Right atrium auricular region (tissue), 2 donors: ENCODE data around the gene PSMD5. TPM values are rescaled to one million over a fixed set of nuclear protein-coding genes. Genes with fewer than 3 reads are reported as not detected.
A peak's percentile ranks its signal among the peaks of the same experiment; 100 is the strongest.

ENCODE experiments used
- DNase-seq: peaks from one replicate; pipeline ENCODE4 v3.0.0-alpha.2; 2019; ENCODE audit warnings: low spot score
- H3K27ac ChIP-seq, 2 donors: fragments of 200-600 bp; sonication (generic); 1 replicate in 1 of 2; 2 replicates in 1 of 2; pipeline ENCODE4 v1.5.1; 2016 to 2019
- H3K27me3 ChIP-seq, 2 donors: fragments of 200-600 bp; sonication (generic); one replicate each; pipeline versions ENCODE4 v1.5.1 to v1.6.0; 2017 to 2019
- H3K36me3 ChIP-seq: fragments of 200-600 bp; sonication (generic); one replicate; pipeline ENCODE4 v1.5.1; 2016
- H3K4me1 ChIP-seq, 2 donors: fragments of 200-600 bp; sonication (generic); one replicate each; pipeline versions ENCODE4 v1.5.1 to v1.6.0; 2017 to 2019
- H3K4me3 ChIP-seq, 2 donors: fragments of 200-600 bp; sonication (generic); 1 replicate in 1 of 2; 2 replicates in 1 of 2; pipeline ENCODE4 v1.5.1; 2017 to 2019; ENCODE audit warnings: mild to moderate bottlenecking in 1 of 2, moderate library complexity in 1 of 2
- H3K9me3 ChIP-seq, 2 donors: fragments of 200-600 bp; sonication (generic); one replicate each; pipeline ENCODE4 v1.5.1; 2019
- CTCF ChIP-seq, 2 donors: fragments of 200-600 bp; sonication (generic); IDR thresholded peaks; one replicate each; pipeline ENCODE4 v1.5.1; 2019; ENCODE audit warnings: antibody characterized with exemption in 2 of 2
- total RNA-seq, 2 donors: library from RNA; depleted of rRNA; stranded (reverse); fragments of >200 nt; gene quantifications; one replicate each; pipeline ENCODE4 v1.1.0, GENCODE V29; 2016

Gene PSMD5
- total RNA-seq, 2 donors from 2014 or later, result 12.8 to 13.9 TPM

DNA sequence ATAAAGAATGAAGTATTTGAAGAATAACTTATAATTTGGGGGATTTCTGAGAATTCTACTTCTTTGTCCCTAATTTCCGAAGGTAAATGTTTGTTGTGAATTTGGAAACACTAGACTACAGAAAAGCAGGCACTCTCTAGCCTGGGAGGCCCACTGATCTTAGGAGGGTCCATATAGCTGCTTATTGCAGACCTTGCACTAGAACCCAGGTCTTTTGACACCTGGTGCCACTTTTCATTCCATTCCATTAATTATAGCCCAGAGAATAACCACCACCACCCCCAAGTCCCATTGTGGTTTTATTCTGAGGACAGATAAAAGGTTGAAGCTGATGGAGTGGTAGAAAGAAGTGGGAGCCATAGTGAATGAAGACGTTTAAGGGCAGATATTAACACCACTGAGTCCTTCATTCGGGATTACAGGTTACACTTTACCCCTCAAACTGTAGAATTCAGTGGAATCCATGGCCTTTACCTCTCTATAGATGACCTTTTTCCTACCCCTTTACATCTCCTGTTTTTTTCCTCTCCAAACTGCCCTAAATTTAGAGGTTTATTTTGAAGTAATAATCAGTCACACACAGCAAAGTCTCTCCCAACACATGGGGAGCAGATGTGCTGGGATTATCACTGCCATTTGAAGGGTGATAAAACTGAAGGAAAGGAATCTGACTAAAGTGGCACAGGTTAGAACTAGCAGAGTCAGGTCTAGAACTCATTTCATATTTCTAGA is 12.0 kb upstream of the PSMD5 start:
- peaks cover 11% of the 10 kb centered on the region for H3K36me3 ChIP-seq
- H3K4me3 ChIP-seq, result no peak overlapping the region
- H3K9me3 ChIP-seq, result no peaks in the 10 kb centered on the region
- no peak overlapping the region for H3K27ac ChIP-seq
- peak; percentile 18 for DNase-seq
- no peak for TF ChIP-seq CTCF (IDR thresholded peaks at IDR 0.05)
- H3K4me1 ChIP-seq, result no peaks in the 10 kb centered on the region
- H3K27me3 ChIP-seq, result no peaks in the 10 kb centered on the region

GRCh38 chr9:120853198-120853597 is 10.5 kb upstream of the PSMD5 start:
- Histone ChIP-seq H3K27me3 (no peaks in the 10 kb centered on the region), H3K36me3 (peaks cover 7% of the 10 kb centered on the region), H3K4me3 (no peak overlapping the region), H3K4me1 (no peaks in the 10 kb centered on the region), H3K9me3 (no peaks in the 10 kb centered on the region), H3K27ac (no peak overlapping the region)
- no peak for TF ChIP-seq CTCF (IDR thresholded peaks at IDR 0.05)
- no peak for DNase-seq

- no peaks in the 10 kb centered on the region for H3K27me3 ChIP-seq
- no peak for TF ChIP-seq CTCF (IDR thresholded peaks at IDR 0.05)
- H3K4me1 ChIP-seq, result no peaks in the 10 kb centered on the region
- no peaks in the 10 kb centered on the region for H3K36me3 ChIP-seq
- H3K9me3 ChIP-seq, result no peaks in the 10 kb centered on the region
- no peak overlapping the region for H3K27ac ChIP-seq
- H3K4me3 ChIP-seq, result no peak overlapping the region
- DNase-seq, result no peak
These were observed 9.7 kb upstream of the PSMD5 start for GRCh38 chr9:120852240-120853010.

DNA sequence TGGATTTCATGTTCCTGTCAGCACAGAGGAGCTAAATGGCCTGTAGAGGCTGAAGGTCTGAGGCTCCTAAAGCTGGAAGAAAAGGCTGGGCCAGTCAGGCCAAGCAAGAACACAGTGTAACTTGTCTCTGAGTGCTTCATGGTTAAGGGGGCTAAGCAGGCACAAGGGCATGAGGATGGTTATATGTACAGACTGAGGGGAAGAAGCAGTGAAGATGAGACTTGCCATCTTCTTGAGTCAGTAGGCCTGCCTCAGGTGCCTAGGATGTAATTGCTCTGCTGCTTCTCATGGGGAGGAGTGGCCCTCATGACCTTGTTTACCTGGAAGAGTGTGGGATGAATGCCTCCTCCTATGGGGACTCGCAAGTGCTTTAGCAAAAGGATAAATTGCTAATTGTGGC is 8.7 kb upstream of the PSMD5 start:
- no peak for TF ChIP-seq CTCF (IDR thresholded peaks at IDR 0.05)
- H3K36me3 ChIP-seq, result no peaks in the 10 kb centered on the region
- no peak overlapping the region for H3K4me3 ChIP-seq
- no peaks in the 10 kb centered on the region for H3K9me3 ChIP-seq
- H3K27me3 ChIP-seq, result no peaks in the 10 kb centered on the region
- DNase-seq, result no peak
- H3K4me1 ChIP-seq, result no peaks in the 10 kb centered on the region
- no peak overlapping the region for H3K27ac ChIP-seq

GRCh38 chr9:120850315-120850714 is 7.6 kb upstream of the PSMD5 start:
- H3K4me1 ChIP-seq, result no peaks in the 10 kb centered on the region
- no peak for DNase-seq
- H3K27ac ChIP-seq, result no peak overlapping the region
- H3K36me3 ChIP-seq, result no peaks in the 10 kb centered on the region
- H3K4me3 ChIP-seq, result no peak overlapping the region
- no peak for TF ChIP-seq CTCF (IDR thresholded peaks at IDR 0.05)
- no peaks in the 10 kb centered on the region for H3K27me3 ChIP-seq
- H3K9me3 ChIP-seq, result no peaks in the 10 kb centered on the region
